Endothelial cell (in vitro differentiated cells): ENCODE results near the gene TGFBR3. TPM values are rescaled to one million over a fixed set of nuclear protein-coding genes. Genes with fewer than 3 reads are reported as not detected.

Experiments
- DNase-seq: peaks from one replicate; pipeline ENCODE4 v3.0.0; 2021; ENCODE audit warnings: low spot score
- H3K27ac Mint-ChIP-seq: one replicate; pipeline ENCODE4 v1.8.0; 2021; ENCODE audit warnings: mixed read lengths, inconsistent platforms; ENCODE audit not compliant: unreplicated experiment
- H3K27me3 Mint-ChIP-seq: one replicate; pipeline ENCODE4 v1.8.0; 2021; ENCODE audit warnings: mild to moderate bottlenecking, moderate library complexity, mixed read lengths, inconsistent platforms; ENCODE audit not compliant: unreplicated experiment
- H3K36me3 Mint-ChIP-seq: one replicate; pipeline ENCODE4 v1.8.0; 2021; ENCODE audit warnings: mild to moderate bottlenecking, low read depth, mixed read lengths, inconsistent platforms; ENCODE audit not compliant: unreplicated experiment
- H3K4me1 Mint-ChIP-seq: one replicate; pipeline ENCODE4 v1.8.0; 2021; ENCODE audit warnings: mild to moderate bottlenecking, mixed read lengths, inconsistent platforms; ENCODE audit not compliant: unreplicated experiment
- H3K4me3 Mint-ChIP-seq: one replicate; pipeline ENCODE4 v1.8.0; 2021; ENCODE audit warnings: mild to moderate bottlenecking, mixed read lengths, inconsistent platforms; ENCODE audit not compliant: unreplicated experiment
- H3K9me3 Mint-ChIP-seq: one replicate; pipeline ENCODE4 v1.8.0; 2021; ENCODE audit warnings: mixed read lengths, inconsistent platforms; ENCODE audit not compliant: unreplicated experiment
- total RNA-seq: library from RNA; stranded (reverse); fragmentation: NEBNext Ultra II Directional; extraction: Animal tissue kit (Norgen Biotek cat#: 25700); gene quantifications from one replicate; pipeline ENCODE4 v1.2.1, GENCODE V29; 2021; ENCODE audit not compliant: unreplicated experiment
- TF ChIP-seq, protein P1 (sequence below): fragments of 200-600 bp; sonication (generic); IDR thresholded peaks from one replicate; pipeline ENCODE4 v1.5.0; 2021; ENCODE audit warnings: antibody characterized with exemption; ENCODE audit not compliant: unreplicated experiment

TGFBR3 gene
- total RNA-seq, 1 donor from 2014 or later: 39.2 TPM

GRCh38 chr1:91789273-91789997 lies 96.5 kb downstream of the TGFBR3 start:
- Mint-ChIP-seq H3K9me3 (no peaks in the 10 kb centered on the region), H3K27me3 (peaks cover 5% of the 10 kb centered on the region), H3K4me1 (peaks cover 31% of the 10 kb centered on the region), H3K27ac (no peak overlapping the region), H3K4me3 (no peak overlapping the region), H3K36me3 (peaks cover 20% of the 10 kb centered on the region)
- TF ChIP-seq, protein P1, sequence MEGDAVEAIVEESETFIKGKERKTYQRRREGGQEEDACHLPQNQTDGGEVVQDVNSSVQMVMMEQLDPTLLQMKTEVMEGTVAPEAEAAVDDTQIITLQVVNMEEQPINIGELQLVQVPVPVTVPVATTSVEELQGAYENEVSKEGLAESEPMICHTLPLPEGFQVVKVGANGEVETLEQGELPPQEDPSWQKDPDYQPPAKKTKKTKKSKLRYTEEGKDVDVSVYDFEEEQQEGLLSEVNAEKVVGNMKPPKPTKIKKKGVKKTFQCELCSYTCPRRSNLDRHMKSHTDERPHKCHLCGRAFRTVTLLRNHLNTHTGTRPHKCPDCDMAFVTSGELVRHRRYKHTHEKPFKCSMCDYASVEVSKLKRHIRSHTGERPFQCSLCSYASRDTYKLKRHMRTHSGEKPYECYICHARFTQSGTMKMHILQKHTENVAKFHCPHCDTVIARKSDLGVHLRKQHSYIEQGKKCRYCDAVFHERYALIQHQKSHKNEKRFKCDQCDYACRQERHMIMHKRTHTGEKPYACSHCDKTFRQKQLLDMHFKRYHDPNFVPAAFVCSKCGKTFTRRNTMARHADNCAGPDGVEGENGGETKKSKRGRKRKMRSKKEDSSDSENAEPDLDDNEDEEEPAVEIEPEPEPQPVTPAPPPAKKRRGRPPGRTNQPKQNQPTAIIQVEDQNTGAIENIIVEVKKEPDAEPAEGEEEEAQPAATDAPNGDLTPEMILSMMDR: no peak
- DNase-seq: no peak

DNA sequence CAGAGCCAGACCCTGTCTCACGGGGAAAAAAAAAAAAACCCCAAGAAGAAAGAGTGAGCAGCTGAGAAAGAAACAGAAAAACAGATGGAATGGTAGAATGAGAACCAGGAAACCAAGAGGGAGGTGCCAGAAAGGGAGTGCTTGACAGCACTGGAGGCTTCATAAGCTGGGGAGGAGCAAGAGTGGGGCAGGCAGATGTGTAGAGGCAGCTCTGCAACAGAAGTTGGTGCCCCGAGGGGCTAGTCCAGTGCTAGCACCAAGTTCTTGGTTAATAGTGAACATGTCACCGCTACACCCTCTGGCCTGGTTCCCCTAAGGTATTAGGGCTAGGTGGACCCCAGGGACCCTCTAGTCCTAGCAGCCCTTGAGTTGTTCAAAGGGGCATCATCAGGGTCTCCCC lies 98.0 kb downstream of the TGFBR3 start:
- Mint-ChIP-seq H3K9me3 (no peaks in the 10 kb centered on the region), H3K4me3 (peak overlapping the region; percentile 19), H3K27ac (peak overlapping the region; percentile 1), H3K27me3 (peaks cover 5% of the 10 kb centered on the region), H3K4me1 (peaks cover 40% of the 10 kb centered on the region), H3K36me3 (peaks cover 28% of the 10 kb centered on the region)
- no peak for DNase-seq
- TF ChIP-seq, protein P1: no peak

- Mint-ChIP-seq H3K36me3 (peaks cover 33% of the 10 kb centered on the region), H3K27ac (no peak overlapping the region), H3K9me3 (no peaks in the 10 kb centered on the region), H3K27me3 (peaks cover 5% of the 10 kb centered on the region), H3K4me1 (peaks cover 17% of the 10 kb centered on the region), H3K4me3 (no peak overlapping the region)
- DNase-seq: no peak
- TF ChIP-seq, protein P1: no peak
Measured at GRCh38 chr1:91784616-91785015, 101.3 kb downstream of the TGFBR3 start.

- TF ChIP-seq, protein P1: no peak
- Mint-ChIP-seq H3K27ac (no peak overlapping the region), H3K4me3 (no peak overlapping the region), H3K9me3 (no peaks in the 10 kb centered on the region), H3K36me3 (peaks cover 33% of the 10 kb centered on the region), H3K27me3 (peaks cover 5% of the 10 kb centered on the region), H3K4me1 (peaks cover 21% of the 10 kb centered on the region)
- DNase-seq: no peak
Measured at GRCh38 chr1:91784191-91784590, 101.8 kb downstream of the TGFBR3 start.

- Mint-ChIP-seq H3K4me3 (no peak overlapping the region), H3K36me3 (peaks cover 33% of the 10 kb centered on the region), H3K27ac (no peak overlapping the region), H3K4me1 (peaks cover 27% of the 10 kb centered on the region), H3K27me3 (peaks cover 8% of the 10 kb centered on the region), H3K9me3 (no peaks in the 10 kb centered on the region)
- no peak for DNase-seq
- TF ChIP-seq, protein P1: no peak
Measured at GRCh38 chr1:91783423-91784170, 102.4 kb downstream of the TGFBR3 start.
